Endodermal cell (in vitro differentiated cells): ENCODE measurements around the gene FAM83D. TPM values are rescaled to one million over a fixed set of nuclear protein-coding genes. Genes with fewer than 3 reads are reported as not detected.
A peak's percentile ranks its signal among the peaks of the same experiment; 100 is the strongest.

Source experiments
- DNase-seq: peaks from one replicate; pipeline ENCODE4 v3.0.0-alpha.2; 2017
- H3K27ac ChIP-seq: 2 replicates; pipeline ENCODE4 v1.5.1; 2013; ENCODE audit warnings: mild to moderate bottlenecking, low read depth, low read length, moderate library complexity
- H3K27me3 ChIP-seq: 2 replicates; pipeline ENCODE4 v1.6.1; 2013; ENCODE audit warnings: mild to moderate bottlenecking, low read length, moderate library complexity; ENCODE audit not compliant: insufficient read depth, control insufficient read depth, poor library complexity, severe bottlenecking
- H3K36me3 ChIP-seq: 2 replicates; pipeline ENCODE4 v1.7.0; 2013; ENCODE audit warnings: mild to moderate bottlenecking, low read length, moderate library complexity; ENCODE audit not compliant: control insufficient read depth, insufficient read depth
- H3K4me1 ChIP-seq: one replicate; pipeline ENCODE4 v1.7.0; 2013; ENCODE audit warnings: low read length; ENCODE audit not compliant: control insufficient read depth, insufficient read depth
- H3K4me3 ChIP-seq: 2 replicates; pipeline ENCODE4 v1.5.1; 2013; ENCODE audit warnings: mild to moderate bottlenecking, low read length, moderate library complexity
- H3K9ac ChIP-seq: 2 replicates; pipeline ENCODE4 v1.6.1; 2013; ENCODE audit warnings: mild to moderate bottlenecking, low read length, moderate library complexity; ENCODE audit not compliant: poor library complexity, severe bottlenecking; ENCODE audit errors: extremely low read depth
- H3K9me3 ChIP-seq: 2 replicates; pipeline ENCODE4 v1.6.1; 2013; ENCODE audit warnings: mild to moderate bottlenecking, low read length, moderate library complexity; ENCODE audit not compliant: control insufficient read depth
- H3K27ac Mint-ChIP-seq: 2 replicates; pipeline ENCODE4 v1.8.0; 2020; ENCODE audit warnings: mixed read lengths
- H3K27me3 Mint-ChIP-seq: 2 replicates; pipeline ENCODE4 v1.8.0; 2021; ENCODE audit warnings: mild to moderate bottlenecking, mixed read lengths; ENCODE audit not compliant: insufficient read depth
- H3K36me3 Mint-ChIP-seq: 2 replicates; pipeline ENCODE4 v1.8.0; 2020; ENCODE audit warnings: low read depth, mixed read lengths
- H3K4me1 Mint-ChIP-seq: 2 replicates; pipeline ENCODE4 v1.8.0; 2020; ENCODE audit warnings: mixed read lengths
- H3K4me3 Mint-ChIP-seq: 2 replicates; pipeline ENCODE4 v1.8.0; 2020; ENCODE audit warnings: mild to moderate bottlenecking, moderate library complexity, mixed read lengths
- H3K9me3 Mint-ChIP-seq: 2 replicates; pipeline ENCODE4 v1.8.0; 2020; ENCODE audit warnings: mild to moderate bottlenecking, mixed read lengths
- CTCF ChIP-seq: fragments of 200-600 bp; sonication (generic); conservative IDR thresholded peaks from 2 replicates; pipeline ENCODE4 v1.5.0; 2021; ENCODE audit warnings: antibody characterized with exemption, mild to moderate bottlenecking
- WGBS, 2 experiments: methylation state at CpG; one replicate each; pipeline versions ENCODE4 v1.1.5 to v1.1.7; 2013; ENCODE audit warnings: missing lambda C conversion rate in 2 of 2, mixed read lengths in 1 of 2; ENCODE audit not compliant: insufficient coverage in 1 of 2, insufficient read length in 1 of 2; 5-methylcytosine and 5-hydroxymethylcytosine counted together
- total RNA-seq, 2 donors: library from RNA; stranded (reverse); fragmentation: NEBNext Ultra II Directional in 1 of 2; extraction: Animal tissue kit (Norgen Biotek cat#: 25700) in 1 of 2; gene quantifications; 2 replicates in 1 of 2; 3 replicates in 1 of 2; pipeline ENCODE4 v1.2.1, GENCODE V29; 2021

The FAM83D gene
- total RNA-seq, 2 donors from 2014 or later: 34.8 to 39.9 TPM

DNA sequence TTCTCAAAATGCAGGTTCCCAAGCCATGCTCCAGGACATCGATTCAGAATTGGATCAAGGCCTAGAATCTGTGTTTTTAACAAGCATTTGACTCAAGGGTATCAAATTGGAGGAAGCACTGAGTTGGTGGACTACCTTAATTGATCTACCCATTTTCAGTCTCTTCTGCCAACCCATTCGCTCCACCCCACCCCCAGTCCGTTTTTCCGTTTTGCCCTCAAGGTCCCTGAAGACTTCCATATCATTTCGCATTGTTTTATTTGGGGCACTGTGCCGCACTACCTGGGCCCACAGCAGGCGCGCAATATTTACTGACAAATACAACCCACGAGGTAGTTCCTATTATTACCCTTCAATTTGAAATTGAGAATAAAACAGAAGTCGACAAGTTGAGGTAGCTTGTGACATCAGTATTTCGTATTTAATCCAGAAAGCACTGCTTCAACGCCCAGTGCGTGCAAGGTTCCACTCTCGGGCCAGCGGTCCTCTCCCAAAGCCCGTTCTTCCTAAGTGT, 35.4 kb downstream of the FAM83D start:
- Mint-ChIP-seq H3K4me1 (peaks cover 10% of the 10 kb centered on the region), H3K27ac (peak overlapping the region; percentile 95), H3K27me3 (no peaks in the 10 kb centered on the region), H3K9me3 (no peaks in the 10 kb centered on the region), H3K4me3 (peak overlapping the region; percentile 81), H3K36me3 (peaks cover 13% of the 10 kb centered on the region)
- Histone ChIP-seq H3K27me3 (no peaks in the 10 kb centered on the region), H3K4me3 (peak overlapping the region; percentile 90), H3K9ac (peak overlapping the region; percentile 95), H3K27ac (peak overlapping the region; percentile 59), H3K36me3 (peaks cover 3% of the 10 kb centered on the region), H3K9me3 (no peaks in the 10 kb centered on the region), H3K4me1 (no peaks in the 10 kb centered on the region)
- no peak for TF ChIP-seq CTCF
- no peak for DNase-seq
- WGBS, 2 experiments: 19 to 35% methylated on average over 11 to 16 of the region's 16 CpGs

GRCh38 chr20:38962044-38962927, 36.1 kb downstream of the FAM83D start, which contains the start of gene DHX35:
Gene DHX35, plus strand, starts transcription at chr20:38962344. Its CDS starts 24 bp downstream, at chr20:38962368.
- H3K36me3 Mint-ChIP-seq: peaks cover 13% of the 10 kb centered on the region
- H3K27ac Mint-ChIP-seq: peak within 1 kb of the TSS; percentile 97
- WGBS, 2 experiments: 0% methylated on average over 33 to 70 of the region's 70 CpGs
- no peaks in the 10 kb centered on the region for H3K9me3 ChIP-seq
- no peaks in the 10 kb centered on the region for H3K27me3 ChIP-seq
- no peaks in the 10 kb centered on the region for H3K27me3 Mint-ChIP-seq
- peak within 1 kb of the TSS; percentile 91 for H3K27ac ChIP-seq
- peak within 1 kb of the TSS; percentile 81 for H3K4me3 Mint-ChIP-seq
- no peaks in the 10 kb centered on the region for H3K4me1 ChIP-seq
- no peaks in the 10 kb centered on the region for H3K9me3 Mint-ChIP-seq
- DNase-seq: peak; percentile 98
- H3K4me1 Mint-ChIP-seq: peaks cover 10% of the 10 kb centered on the region
- H3K36me3 ChIP-seq: peaks cover 3% of the 10 kb centered on the region
- H3K9ac ChIP-seq: peak within 1 kb of the TSS; percentile 95
- peak; percentile 28 for TF ChIP-seq CTCF
- H3K4me3 ChIP-seq: peak within 1 kb of the TSS; percentile 90

DNA sequence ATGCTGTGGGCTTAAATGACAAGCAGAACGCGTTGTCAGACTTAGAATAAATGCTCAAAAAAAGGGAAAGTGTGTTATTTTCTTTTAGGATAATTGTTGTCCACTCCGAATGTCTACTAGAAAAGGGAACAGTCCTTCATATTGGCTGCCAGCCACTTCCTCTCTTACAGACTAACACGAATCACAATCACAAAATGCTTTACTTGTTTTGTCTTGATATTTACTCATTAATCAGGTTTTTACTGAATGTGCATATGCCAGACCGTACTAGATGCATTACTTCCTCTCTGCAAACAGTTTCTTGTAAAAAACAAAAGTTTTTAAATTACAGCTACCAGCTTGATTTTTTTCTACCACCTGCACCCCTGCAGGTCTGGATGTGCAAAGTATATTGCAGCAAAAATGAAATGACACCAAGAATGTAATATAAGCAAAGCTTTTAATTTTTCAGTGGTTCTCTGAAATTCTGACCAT, 36.7 kb downstream of the FAM83D start:
- 14 to 22% methylated on average over 2 to 5 of the region's 5 CpGs for WGBS, 2 experiments
- Mint-ChIP-seq H3K27ac (peak overlapping the region; percentile 97), H3K27me3 (no peaks in the 10 kb centered on the region)

More for the DNA sequence above, 36.7 kb downstream of the FAM83D start:
- Mint-ChIP-seq H3K4me1 (peaks cover 10% of the 10 kb centered on the region), H3K4me3 (peak overlapping the region; percentile 81), H3K36me3 (peaks cover 13% of the 10 kb centered on the region), H3K9me3 (no peaks in the 10 kb centered on the region)
- no peaks in the 10 kb centered on the region for H3K27me3 ChIP-seq
- H3K27ac ChIP-seq: peak overlapping the region; percentile 91
- peak overlapping the region; percentile 95 for H3K9ac ChIP-seq
- no peaks in the 10 kb centered on the region for H3K4me1 ChIP-seq
- H3K4me3 ChIP-seq: peak overlapping the region; percentile 90
- DNase-seq: no peak
- TF ChIP-seq CTCF: no peak
- no peaks in the 10 kb centered on the region for H3K9me3 ChIP-seq
- H3K36me3 ChIP-seq: peaks cover 3% of the 10 kb centered on the region
